ENCODE measurements around the gene PPP1R8. TPM values are rescaled to one million over a fixed set of nuclear protein-coding genes. Genes with fewer than 3 reads are reported as not detected.

PPP1R8 gene
- total and polyA plus RNA-seq, 10 of the 15 experiments (the other 5 are each of a cell fraction or from before 2014, with no cell fraction given): 10.2 to 77.0 (median 53.0) TPM

DNA sequence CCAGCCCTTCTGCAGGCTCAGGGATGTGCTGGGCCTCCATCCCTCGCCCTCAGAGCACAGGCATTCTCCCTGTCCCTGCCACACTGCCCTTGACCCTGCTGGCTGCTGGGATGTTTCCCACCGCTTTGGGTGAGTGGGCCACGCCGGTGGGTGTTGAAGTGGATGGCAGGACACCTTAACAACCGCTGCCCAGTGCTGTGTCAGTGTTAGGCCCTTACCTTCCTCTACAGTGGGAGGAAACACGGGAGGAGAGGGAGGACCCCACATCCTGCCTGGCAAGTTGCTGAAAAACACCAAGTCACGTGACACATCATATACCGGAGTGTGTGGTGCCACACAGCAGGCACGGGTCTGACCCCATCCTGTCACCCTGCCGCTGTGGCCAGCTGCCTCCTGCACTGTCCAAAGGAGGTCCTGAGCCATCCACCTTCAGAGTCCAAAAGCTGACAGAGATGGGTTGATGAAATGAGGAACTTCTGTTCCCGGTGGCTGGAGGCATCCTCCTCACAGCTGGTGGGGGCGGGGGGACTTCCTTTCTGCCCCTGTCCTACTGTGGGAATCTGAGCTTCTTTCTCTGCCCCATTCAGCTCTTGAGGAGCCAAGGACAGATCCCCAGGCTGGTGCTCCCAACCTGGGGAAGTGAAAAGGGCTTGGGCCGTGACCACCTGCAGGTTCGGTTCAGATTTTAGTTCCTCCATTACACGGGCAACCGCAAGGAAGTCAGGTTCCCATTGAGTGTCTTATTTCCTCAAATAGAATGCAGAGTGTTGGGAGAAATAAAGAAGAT is 38.5 kb downstream of the PPP1R8 start (continued):
- TF ChIP-seq NR2C1 (IDR thresholded peaks at IDR 0.05) (no peak), RCOR1 (conservative IDR thresholded peaks at IDR 0.05; ENCODE audit: low read depth, low read length) (no peak), SMAD5 (IDR thresholded peaks at IDR 0.05; ENCODE audit: low read depth) (no peak), MLLT1 (IDR thresholded peaks at IDR 0.05) (peak; percentile 22; the same call in 1 of the 2 replicates), NR2F1 (conservative IDR thresholded peaks at IDR 0.05) (peak; percentile 78), SREBF2 (IDR thresholded peaks at IDR 0.05; ENCODE audit: low read length) (no peak), CHD2 (IDR thresholded peaks at IDR 0.05; ENCODE audit: borderline replicate concordance, low read depth, low read length) (0 out of 2 replicates have a peak, but pooled peaks have one; percentile 31), HDGF (IDR thresholded peaks at IDR 0.05) (0 out of 2 replicates have a peak, but pooled peaks have one; percentile 19), EED (IDR thresholded peaks at IDR 0.05; ENCODE audit: low read depth) (no peak; the same call in none of the 2 replicates), POLR2AphosphoS2 (IDR thresholded peaks at IDR 0.05; ENCODE audit: low read depth, low read length) (no peak), ATF3 (IDR thresholded peaks at IDR 0.05; ENCODE audit: borderline replicate concordance, extremely low read depth, low read depth, low read length) (0 out of 2 replicates have a peak, but pooled peaks have one; percentile 37), SPI1 (IDR thresholded peaks at IDR 0.05; ENCODE audit: borderline replicate concordance, insufficient read depth, low read depth, low read length) (peak; percentile 71; the same call in 1 of the 2 replicates), CEBPB (IDR thresholded peaks at IDR 0.05; ENCODE audit: borderline replicate concordance in 1 of 2, low read depth in 2 of 2, low read length in 2 of 2) (no peak), ATF7 (IDR thresholded peaks at IDR 0.05; ENCODE audit: low read depth) (0 out of 2 replicates have a peak, but pooled peaks have one; percentile 14), SRF (IDR thresholded peaks at IDR 0.05; ENCODE audit: low read depth in 2 of 2, low read length in 2 of 2) (no peak), TARDBP (IDR thresholded peaks at IDR 0.05; ENCODE audit: borderline replicate concordance) (no peak), POLR2A (IDR thresholded peaks at IDR 0.05; ENCODE audit: low read depth, low read length) (peak; percentile 62), RAD51 (IDR thresholded peaks at IDR 0.05) (peak; percentile 99), BHLHE40 (IDR thresholded peaks at IDR 0.05; ENCODE audit: borderline replicate concordance in 1 of 2, low read depth in 2 of 2, low read length in 1 of 2) (peak; percentile 94 to 98), TCF12 (IDR thresholded peaks at IDR 0.05; ENCODE audit: low read depth, low read length) (0 out of 2 replicates have a peak, but pooled peaks have one; percentile 4)
- TF ChIP-seq, protein P1, sequence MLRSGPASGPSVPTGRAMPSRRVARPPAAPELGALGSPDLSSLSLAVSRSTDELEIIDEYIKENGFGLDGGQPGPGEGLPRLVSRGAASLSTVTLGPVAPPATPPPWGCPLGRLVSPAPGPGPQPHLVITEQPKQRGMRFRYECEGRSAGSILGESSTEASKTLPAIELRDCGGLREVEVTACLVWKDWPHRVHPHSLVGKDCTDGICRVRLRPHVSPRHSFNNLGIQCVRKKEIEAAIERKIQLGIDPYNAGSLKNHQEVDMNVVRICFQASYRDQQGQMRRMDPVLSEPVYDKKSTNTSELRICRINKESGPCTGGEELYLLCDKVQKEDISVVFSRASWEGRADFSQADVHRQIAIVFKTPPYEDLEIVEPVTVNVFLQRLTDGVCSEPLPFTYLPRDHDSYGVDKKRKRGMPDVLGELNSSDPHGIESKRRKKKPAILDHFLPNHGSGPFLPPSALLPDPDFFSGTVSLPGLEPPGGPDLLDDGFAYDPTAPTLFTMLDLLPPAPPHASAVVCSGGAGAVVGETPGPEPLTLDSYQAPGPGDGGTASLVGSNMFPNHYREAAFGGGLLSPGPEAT (IDR thresholded peaks at IDR 0.05; ENCODE audit: low read depth): peak; percentile 85
- TF ChIP-seq, protein P2, sequence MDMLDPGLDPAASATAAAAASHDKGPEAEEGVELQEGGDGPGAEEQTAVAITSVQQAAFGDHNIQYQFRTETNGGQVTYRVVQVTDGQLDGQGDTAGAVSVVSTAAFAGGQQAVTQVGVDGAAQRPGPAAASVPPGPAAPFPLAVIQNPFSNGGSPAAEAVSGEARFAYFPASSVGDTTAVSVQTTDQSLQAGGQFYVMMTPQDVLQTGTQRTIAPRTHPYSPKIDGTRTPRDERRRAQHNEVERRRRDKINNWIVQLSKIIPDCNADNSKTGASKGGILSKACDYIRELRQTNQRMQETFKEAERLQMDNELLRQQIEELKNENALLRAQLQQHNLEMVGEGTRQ (IDR thresholded peaks at IDR 0.05; ENCODE audit: borderline replicate concordance, low read depth, low read length): peak; percentile 81
- TF ChIP-seq, protein P3, sequence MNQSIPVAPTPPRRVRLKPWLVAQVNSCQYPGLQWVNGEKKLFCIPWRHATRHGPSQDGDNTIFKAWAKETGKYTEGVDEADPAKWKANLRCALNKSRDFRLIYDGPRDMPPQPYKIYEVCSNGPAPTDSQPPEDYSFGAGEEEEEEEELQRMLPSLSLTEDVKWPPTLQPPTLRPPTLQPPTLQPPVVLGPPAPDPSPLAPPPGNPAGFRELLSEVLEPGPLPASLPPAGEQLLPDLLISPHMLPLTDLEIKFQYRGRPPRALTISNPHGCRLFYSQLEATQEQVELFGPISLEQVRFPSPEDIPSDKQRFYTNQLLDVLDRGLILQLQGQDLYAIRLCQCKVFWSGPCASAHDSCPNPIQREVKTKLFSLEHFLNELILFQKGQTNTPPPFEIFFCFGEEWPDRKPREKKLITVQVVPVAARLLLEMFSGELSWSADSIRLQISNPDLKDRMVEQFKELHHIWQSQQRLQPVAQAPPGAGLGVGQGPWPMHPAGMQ (IDR thresholded peaks at IDR 0.05; ENCODE audit: borderline replicate concordance): no peak
